PC-9 (cell line): ENCODE measurements around the gene RHOC.

Experiments used
- CTCF ChIP-seq: fragments of 200-600 bp; sonication (generic); conservative IDR thresholded peaks from 2 replicates; pipeline ENCODE4 v1.6.1; 2017; ENCODE audit warnings: mixed run types, antibody characterized with exemption, mild to moderate bottlenecking, moderate library complexity
- EZH2 ChIP-seq: fragments of 200-600 bp; sonication (generic); IDR thresholded peaks from 2 replicates; pipeline ENCODE4 v1.8.0; 2017; ENCODE audit warnings: antibody characterized with exemption, low read depth

DNA sequence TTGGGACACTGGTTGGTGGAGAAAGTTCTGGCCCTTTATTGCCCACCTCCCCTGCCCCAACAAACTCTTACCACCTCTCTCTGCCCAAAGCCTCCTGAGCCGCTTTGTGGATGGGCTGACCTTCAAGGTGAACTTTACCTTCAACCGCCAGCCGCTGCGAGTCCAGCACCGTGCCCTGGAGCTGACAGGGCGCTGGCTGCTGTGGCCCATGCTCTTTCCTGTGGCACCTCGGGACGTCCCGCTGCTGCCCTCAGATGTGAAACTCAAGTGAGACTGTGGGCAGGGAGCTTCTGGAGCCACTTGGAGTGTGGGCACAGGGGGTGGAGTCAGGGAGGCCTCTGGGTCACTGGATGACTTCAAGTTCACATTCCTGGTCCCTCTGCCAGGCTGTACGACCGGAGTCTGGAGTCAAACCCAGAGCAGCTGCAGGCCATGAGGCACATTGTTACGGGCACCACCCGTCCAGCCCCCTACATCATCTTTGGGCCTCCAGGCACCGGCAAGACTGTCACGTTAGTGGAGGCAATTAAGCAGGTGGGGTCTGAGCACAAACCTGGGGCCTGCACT is 12.5 kb downstream of the RHOC start:
- TF ChIP-seq CTCF (no peak), EZH2 (no peak)
